Dedifferentiated amniotic fluid mesenchymal stem cell (primary cell): ENCODE data around the gene OSTC.

Experiments
- DNase-seq: peaks from one replicate; pipeline ENCODE4 v3.0.0-alpha.2; 2016; ENCODE audit errors: extremely low spot score

Gene OSTC

DNA sequence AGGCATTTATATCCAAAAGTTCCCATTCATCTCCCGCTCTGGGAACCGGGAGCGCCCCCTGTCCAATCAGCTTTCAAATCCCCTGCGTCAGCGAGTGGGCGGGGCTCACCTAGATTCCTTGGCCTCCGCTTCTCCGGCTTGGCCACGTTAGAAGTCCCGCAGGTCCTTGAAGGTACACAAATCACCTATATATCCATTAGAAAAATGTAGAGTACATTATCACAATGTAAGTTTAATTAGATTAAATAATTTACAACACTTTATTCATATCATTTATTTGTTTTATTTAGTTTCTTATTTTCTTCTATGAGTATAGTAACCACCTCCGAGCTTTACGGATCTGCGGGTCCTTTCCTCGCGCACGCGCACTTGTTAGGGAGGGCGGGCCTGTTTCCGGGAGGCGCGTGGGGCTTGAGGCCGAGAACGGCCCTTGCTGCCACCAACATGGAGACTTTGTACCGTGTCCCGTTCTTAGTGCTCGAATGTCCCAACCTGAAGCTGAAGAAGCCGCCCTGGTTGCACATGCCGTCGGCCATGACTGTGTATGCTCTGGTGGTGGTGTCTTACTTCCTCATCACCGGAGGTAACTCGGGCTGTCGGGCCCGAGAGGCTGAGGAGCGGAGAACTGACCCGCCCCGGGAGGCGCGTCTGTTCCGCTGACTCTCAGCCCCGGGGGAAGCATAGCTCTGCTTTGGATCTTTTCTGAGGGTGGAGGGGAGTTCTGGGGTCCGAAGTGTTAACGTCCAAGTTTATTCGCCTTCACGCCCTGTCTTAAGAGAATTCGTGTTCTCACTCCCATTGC is at the start of gene OSTC:
Gene OSTC, plus strand, starts transcription at position 388 of the 802 bp plus-strand sequence. Its CDS starts 57 bp downstream, at position 445.
- DNase-seq: peak; percentile 99

GRCh38 chr4:108601106-108601505 is 49.3 kb upstream of the OSTC start:
- DNase-seq: no peak

- DNase-seq: no peak
Observed at GRCh38 chr4:108601532-108601931, 48.9 kb upstream of the OSTC start.

DNA sequence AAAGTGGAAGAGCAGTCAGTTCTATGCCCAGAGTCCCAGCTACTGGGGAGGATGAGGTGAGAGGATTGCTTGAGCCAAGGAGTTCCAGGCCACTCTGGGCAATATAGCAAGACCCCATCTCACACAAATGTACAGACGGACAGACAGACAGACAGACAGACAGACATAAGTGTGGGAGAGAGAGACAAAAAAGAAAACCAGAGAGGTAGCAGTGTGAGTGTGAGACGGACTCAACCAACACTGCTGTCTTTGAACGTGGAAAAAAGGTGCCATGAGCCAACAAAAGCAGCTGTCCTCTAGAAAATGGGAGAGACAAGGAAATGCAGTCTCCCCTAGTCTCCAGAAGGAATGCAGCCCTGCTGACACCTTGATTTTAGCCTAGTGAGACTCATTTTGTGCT is 48.2 kb upstream of the OSTC start:
- no peak for DNase-seq

GRCh38 chr4:108607079-108607815 is 43.2 kb upstream of the OSTC start:
- no peak for DNase-seq

DNA sequence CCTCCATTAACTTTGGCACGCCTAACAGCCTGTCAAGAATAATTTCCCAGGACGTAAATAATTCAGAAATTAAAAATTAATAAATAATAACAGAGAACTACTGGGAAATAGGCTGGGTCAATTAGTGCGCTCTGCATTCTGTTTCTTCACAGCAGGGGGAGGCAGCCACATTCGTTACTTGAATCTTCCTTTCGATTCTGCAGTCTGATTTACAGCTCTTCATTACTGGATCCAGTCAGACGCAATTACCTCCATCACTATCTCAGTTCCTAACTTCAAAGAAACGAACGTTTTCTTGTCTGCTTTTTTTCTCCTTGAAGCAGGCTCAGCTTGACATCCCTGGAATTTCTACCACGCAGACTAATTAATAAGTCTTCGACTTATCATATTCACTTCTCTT is 39.0 kb upstream of the OSTC start:
- no peak for DNase-seq

- DNase-seq: no peak
Observed at GRCh38 chr4:108612365-108612764, 38.0 kb upstream of the OSTC start.

GRCh38 chr4:108619372-108620100 is 30.9 kb upstream of the OSTC start:
- no peak for DNase-seq

DNA sequence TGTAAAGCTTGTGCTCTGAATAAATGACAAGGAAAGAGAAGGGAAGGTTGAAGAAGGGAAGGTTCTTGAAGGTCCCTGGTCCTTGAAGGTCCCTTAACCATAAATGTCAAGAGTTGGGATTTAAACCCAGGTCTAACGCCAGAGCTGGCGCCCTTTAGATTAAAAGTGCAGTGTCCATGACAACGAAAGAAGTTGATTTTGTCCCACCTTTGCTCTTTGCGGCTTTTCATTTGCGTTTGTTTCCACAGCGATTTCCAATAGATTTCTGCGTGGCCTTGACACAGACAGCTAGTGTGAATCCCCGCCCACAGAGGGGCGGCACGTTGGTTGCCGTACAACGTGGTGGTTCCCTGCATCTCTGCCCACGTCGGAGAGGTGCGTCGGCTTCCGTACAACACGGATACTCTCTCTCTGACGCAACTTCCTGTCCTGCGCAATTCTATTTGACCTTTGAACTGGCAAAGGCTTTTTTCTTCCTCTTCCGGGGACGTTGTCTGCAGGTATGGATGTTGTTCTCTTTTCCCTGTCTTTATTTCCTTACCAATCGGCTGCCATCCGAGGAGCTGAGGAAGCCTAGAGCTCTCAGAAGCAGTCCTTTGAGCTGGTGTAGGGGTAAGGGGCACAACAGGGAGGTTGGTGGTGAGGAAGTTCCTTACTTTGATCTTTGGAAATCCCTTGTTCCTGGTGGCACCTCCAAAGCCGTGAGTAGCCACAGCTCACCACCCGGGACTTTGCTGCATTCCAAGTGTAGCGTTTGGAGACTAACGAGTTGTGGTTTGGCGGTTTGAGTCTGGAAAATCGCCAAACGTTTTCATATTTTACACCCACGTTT is 30.1 kb upstream of the OSTC start, which contains the start of gene RPL34:
Gene RPL34, plus strand, starts transcription at position 476 of the 832 bp plus-strand sequence. CDS start 1,384 bp downstream, outside the sequence.
- peak; percentile 99 for DNase-seq

DNA sequence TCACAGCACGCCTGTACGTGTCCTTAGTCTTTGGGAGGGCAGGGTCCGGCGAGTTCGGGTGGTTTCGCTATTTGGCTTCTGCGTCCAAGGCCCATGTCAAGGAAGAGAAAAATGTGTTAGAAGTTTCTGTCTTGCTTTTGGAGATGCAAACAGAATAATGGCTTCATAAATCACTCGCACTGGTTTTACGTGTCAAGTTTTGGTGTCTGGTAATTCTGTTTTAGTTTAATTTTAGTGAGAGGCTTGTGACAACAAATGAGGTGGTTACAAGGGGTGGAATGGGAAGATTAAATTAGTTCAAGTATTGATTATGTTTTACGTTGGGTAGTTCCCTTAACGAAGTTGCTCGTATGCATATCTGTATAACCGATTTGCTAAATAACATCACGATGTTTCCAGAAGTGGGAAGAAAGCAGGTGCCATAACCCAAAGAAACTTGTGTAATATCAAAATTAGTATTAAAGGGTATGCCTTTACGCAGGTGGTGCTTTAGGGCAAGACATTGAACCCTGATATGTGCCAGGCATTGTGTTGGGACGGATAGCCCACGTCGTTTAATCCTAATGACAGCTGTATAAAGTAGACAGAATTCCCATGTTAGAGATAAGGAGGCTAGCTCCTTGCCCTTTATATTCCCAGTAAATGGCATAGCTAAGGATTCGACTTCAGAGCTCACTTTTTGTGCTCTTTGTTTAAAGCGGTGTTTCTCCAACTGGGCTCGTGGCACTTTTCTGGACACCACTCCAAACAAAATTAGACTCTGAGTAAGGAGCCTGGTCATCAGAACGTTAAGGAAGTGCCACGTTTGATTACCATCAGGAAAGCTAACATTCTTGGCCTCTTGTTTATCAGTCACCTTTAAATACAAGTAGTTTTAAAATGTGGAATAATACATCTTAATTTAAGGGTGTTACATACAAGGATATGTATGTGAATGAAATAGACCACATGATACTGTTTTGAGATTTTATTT is 29.2 kb upstream of the OSTC start:
- no peak for DNase-seq

DNA sequence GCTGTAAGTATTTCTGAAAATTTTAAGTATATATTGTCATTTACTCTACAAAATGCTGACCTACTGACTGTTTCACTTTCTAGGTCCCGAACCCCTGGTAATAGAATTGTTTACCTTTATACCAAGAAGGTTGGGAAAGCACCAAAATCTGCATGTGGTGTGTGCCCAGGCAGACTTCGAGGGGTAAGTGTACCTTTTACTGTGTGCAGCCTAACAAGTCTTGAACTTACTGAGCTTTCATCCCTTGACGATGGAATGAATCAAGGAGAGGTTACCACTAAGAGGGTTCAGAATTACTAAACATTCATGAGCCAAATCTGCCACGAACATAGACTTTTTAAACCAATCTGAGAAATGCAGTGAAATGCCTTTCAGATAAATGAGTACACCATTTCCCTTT is 28.4 kb upstream of the OSTC start:
- no peak for DNase-seq

DNA sequence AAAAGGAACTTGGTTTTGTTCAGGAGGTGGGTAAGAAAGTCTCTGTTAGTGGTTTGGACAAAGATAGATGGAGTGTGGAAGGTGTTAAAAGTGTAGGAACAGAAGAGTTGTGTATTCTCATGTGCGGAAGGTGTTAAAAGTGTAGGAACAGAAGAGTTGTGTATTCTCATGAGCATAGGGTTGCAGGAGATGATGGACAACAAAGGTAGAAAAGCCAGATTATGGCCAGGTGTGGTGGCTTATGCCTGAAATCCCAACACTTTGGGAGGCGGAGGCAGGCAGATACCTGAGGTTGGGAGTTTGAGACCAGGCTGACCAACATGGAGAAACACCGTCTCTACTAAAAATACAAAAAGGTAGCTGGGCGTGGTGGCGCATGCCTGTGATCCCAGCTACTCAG is 27.6 kb upstream of the OSTC start:
- no peak for DNase-seq

DNA sequence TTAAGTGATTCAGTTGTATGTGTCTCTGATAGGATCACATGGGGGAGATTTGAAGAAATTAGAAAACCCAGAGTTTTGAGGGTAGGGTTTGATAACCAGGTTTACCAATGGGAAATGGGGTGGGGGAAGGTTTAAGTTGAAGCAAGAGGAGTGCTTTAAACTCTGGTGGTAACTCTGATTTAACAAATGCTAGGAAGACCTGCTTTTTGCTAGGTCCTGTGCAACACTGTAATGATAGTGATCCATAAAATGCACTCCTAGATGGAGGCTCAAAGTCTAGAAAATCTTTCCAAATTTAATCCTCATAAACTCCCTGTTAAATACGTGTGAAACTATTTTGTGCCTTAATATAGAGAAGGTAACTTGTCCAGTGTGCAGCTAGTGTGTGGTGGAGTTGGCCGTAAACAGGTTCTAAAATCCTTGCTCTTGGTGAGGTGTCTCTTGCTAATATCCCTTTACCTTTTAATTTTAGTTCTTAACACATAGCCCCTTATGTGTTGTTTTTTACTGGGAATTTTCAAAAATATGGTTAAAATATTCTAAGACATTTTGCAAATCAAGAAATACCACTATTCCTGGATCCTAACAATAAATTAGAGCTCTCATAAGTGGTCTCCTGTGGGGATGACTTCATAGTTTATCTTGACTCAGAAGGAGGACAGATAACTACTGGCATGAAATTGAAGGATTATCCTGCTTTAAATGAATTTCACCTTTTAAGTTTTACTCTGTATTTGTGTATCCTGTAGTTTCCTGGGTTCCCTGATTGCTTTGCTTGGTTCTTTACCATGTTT is 25.9 kb upstream of the OSTC start:
- DNase-seq: no peak

GRCh38 chr4:108626056-108626455 is 24.3 kb upstream of the OSTC start:
- DNase-seq: no peak

- no peak for DNase-seq
Observed at GRCh38 chr4:108628411-108628810, 22.0 kb upstream of the OSTC start.

DNA sequence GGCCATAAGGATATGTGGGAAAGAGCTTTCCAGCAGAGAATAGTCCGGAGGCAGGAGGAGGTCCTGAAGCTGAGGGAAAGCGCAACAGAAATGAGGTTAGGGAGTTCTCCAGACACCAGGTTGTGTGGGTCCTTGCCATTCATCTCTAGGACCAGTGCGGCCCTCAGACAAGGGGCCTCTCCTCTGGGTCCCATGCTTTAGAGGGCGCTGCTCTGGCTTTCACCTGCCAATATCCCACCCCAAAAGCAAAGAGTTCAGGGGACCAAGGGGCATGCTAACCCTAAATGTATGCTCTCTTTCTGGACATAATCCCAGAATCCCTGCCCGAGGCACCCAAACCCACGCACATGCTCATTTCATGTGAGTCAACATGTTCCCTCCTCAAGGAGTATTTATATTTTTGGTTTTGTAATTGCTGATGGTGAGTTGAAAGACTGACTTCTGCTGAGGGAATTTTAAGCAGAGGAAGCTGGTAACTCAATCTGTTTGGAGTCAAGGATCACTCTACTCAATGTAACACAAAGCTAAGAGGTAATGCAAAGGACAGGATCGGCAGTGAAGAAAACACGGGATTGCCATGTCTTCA is 15.2 kb upstream of the OSTC start:
- no peak for DNase-seq

- no peak for DNase-seq
Observed at GRCh38 chr4:108636246-108636645, 14.2 kb upstream of the OSTC start.

- DNase-seq: no peak
Observed at GRCh38 chr4:108637856-108638255, 12.5 kb upstream of the OSTC start.

GRCh38 chr4:108644237-108644636 is 6.2 kb upstream of the OSTC start:
- peak; percentile 62 for DNase-seq
